GM21367 (cell line): Measurements from ENCODE around the gene CA10.

Source experiments
- ATAC-seq: cut with Tn5 transposase; IDR thresholded peaks from one replicate; pipeline ENCODE4 v1.9.1; 2021; ENCODE audit not compliant: unreplicated experiment

The CA10 gene

GRCh38 chr17:52048137-52048898, 110.2 kb downstream of the CA10 start:
- ATAC-seq, result no peak

- no peak for ATAC-seq
Measured at GRCh38 chr17:52047086-52047485, 111.4 kb downstream of the CA10 start.

- ATAC-seq, result no peak
Measured at GRCh38 chr17:52041123-52041617, 117.3 kb downstream of the CA10 start.

- ATAC-seq, result no peak
Measured at GRCh38 chr17:52036416-52036815, 122.1 kb downstream of the CA10 start.

- ATAC-seq, result no peak
Measured at GRCh38 chr17:52035336-52035915, 123.1 kb downstream of the CA10 start.

- ATAC-seq, result no peak
Measured at GRCh38 chr17:52032454-52032853, 126.1 kb downstream of the CA10 start.

GRCh38 chr17:52030052-52030451, 128.5 kb downstream of the CA10 start:
- no peak for ATAC-seq

GRCh38 chr17:52027620-52028295, 130.8 kb downstream of the CA10 start:
- ATAC-seq, result no peak

GRCh38 chr17:52027081-52027480, 131.4 kb downstream of the CA10 start:
- ATAC-seq, result no peak

GRCh38 chr17:52026075-52026474, 132.4 kb downstream of the CA10 start:
- no peak for ATAC-seq

- ATAC-seq, result no peak
Measured at GRCh38 chr17:52025236-52025635, 133.3 kb downstream of the CA10 start.

- ATAC-seq, result no peak
Measured at GRCh38 chr17:52024300-52024870, 134.1 kb downstream of the CA10 start.

GRCh38 chr17:52011064-52011463, 147.4 kb downstream of the CA10 start:
- ATAC-seq, result no peak

- no peak for ATAC-seq
Measured at GRCh38 chr17:51999654-52000053, 158.9 kb downstream of the CA10 start.

- no peak for ATAC-seq
Measured at GRCh38 chr17:51997723-51998122, 160.8 kb downstream of the CA10 start.

- ATAC-seq, result no peak
Measured at GRCh38 chr17:51995797-51996403, 162.6 kb downstream of the CA10 start.

- ATAC-seq, result no peak
Measured at GRCh38 chr17:51992864-51993416, 165.6 kb downstream of the CA10 start.

GRCh38 chr17:51971121-51971520, 187.4 kb downstream of the CA10 start:
- no peak for ATAC-seq

- ATAC-seq, result no peak
Measured at GRCh38 chr17:51961689-51962088, 196.8 kb downstream of the CA10 start.

GRCh38 chr17:51957786-51958185, 200.7 kb downstream of the CA10 start:
- no peak for ATAC-seq

- no peak for ATAC-seq
Measured at GRCh38 chr17:51955245-51955644, 203.3 kb downstream of the CA10 start.
